Fibroblast of the aortic adventitia (primary cell): ENCODE results near the gene PADI3. TPM values are rescaled to one million over a fixed set of nuclear protein-coding genes. Genes with fewer than 3 reads are reported as not detected.

ENCODE experiments used
- DNase-seq: peaks from one replicate; pipeline ENCODE4 v3.0.0-alpha.2; 2010; ENCODE audit warnings: low read depth
- H3K4me3 ChIP-seq: 2 replicates; pipeline ENCODE4 v1.5.1; 2011; ENCODE audit warnings: low read depth, mild to moderate bottlenecking, control low read depth, low read length, moderate library complexity
- CTCF ChIP-seq: IDR thresholded peaks from 2 replicates; pipeline ENCODE4 v1.5.1; 2011; ENCODE audit warnings: mild to moderate bottlenecking, low read length, control low read depth, inconsistent platforms; ENCODE audit not compliant: insufficient read depth
- small RNA-seq: library from RNA; depleted of rRNA; stranded (forward); fragments of <200 nt; gene quantifications from one replicate; pipeline ENCODE3, GENCODE V24; 2012
- total RNA-seq: library from RNA; depleted of rRNA; stranded (reverse); fragments of >200 nt; gene quantifications from 2 replicates; pipeline ENCODE4 v1.2.3, GENCODE V29; 2012; ENCODE audit warnings: low replicate concordance

PADI3 gene
- total RNA-seq, 1 donor = not detected

- no peak for DNase-seq
- TF ChIP-seq CTCF = no peak
- no peak overlapping the region for H3K4me3 ChIP-seq
Observed at GRCh38 chr1:17328855-17329254, 80.0 kb downstream of the PADI3 start.

- DNase-seq = no peak
- no peak overlapping the region for H3K4me3 ChIP-seq
- no peak for TF ChIP-seq CTCF
Observed at GRCh38 chr1:17329610-17330009, 80.7 kb downstream of the PADI3 start.

GRCh38 chr1:17330856-17331255 lies 82.0 kb downstream of the PADI3 start:
- DNase-seq = no peak
- TF ChIP-seq CTCF = no peak
- no peak overlapping the region for H3K4me3 ChIP-seq

- no peak for DNase-seq
- no peak overlapping the region for H3K4me3 ChIP-seq
- TF ChIP-seq CTCF = no peak
Observed at GRCh38 chr1:17333081-17333480, 84.2 kb downstream of the PADI3 start.

Small RNA genes lying within 50 kb of the gene (small RNA-seq; reads per million reads assigned to genes)
- gene MIR3972 = not detected

Other genes with a start within 250 kb of the PADI3 start
- 6.8 and 18.4 TPM in 2 replicates for gene ATP13A2, start 237.2 kb upstream of the PADI3 start, total RNA-seq
- 48.4 and 106 TPM in 2 replicates for gene SDHB, start 195.1 kb upstream of the PADI3 start, total RNA-seq
- gene PADI2, start 129.6 kb upstream of the PADI3 start, total RNA-seq = 0.09 and 0.16 TPM in 2 replicates
- 0.09 TPM in 1 of 2 replicates, not detected in the other for gene PADI1, start 44.0 kb upstream of the PADI3 start, total RNA-seq
- not detected in 2 replicates for gene PADI4, start 59.1 kb downstream of the PADI3 start, total RNA-seq
- not detected in 2 replicates for gene PADI6, start 123.1 kb downstream of the PADI3 start, total RNA-seq
- gene RCC2, start 190.6 kb downstream of the PADI3 start, total RNA-seq = 40.1 and 46.0 TPM in 2 replicates